ENCODE results near the gene APPBP2. TPM values are rescaled to one million over a fixed set of nuclear protein-coding genes. Genes with fewer than 3 reads are reported as not detected.

The APPBP2 gene
- total RNA-seq, 1 experiment from 2014 or later: 33.1 TPM

- H3K27ac Mint-ChIP-seq (ENCODE audit: low read depth, unreplicated experiment): no peak overlapping the region
- no peaks in the 10 kb centered on the region for H3K9me3 Mint-ChIP-seq (ENCODE audit: unreplicated experiment)
- CTCF ChIA-PET: interaction anchor here (0.7 to 1.7 kb wide), 3 partner anchors 30 to 46 kb away, joined by 3 to 7 read pairs (median 4); no protein-coding TSS in a partner anchor
- intact Hi-C loops (cut with micrococcal nuclease): no loop called here
- H3K4me1 Mint-ChIP-seq (ENCODE audit: insufficient read depth, unreplicated experiment): peaks cover 13% of the 10 kb centered on the region
- TF ChIP-seq, protein P1, sequence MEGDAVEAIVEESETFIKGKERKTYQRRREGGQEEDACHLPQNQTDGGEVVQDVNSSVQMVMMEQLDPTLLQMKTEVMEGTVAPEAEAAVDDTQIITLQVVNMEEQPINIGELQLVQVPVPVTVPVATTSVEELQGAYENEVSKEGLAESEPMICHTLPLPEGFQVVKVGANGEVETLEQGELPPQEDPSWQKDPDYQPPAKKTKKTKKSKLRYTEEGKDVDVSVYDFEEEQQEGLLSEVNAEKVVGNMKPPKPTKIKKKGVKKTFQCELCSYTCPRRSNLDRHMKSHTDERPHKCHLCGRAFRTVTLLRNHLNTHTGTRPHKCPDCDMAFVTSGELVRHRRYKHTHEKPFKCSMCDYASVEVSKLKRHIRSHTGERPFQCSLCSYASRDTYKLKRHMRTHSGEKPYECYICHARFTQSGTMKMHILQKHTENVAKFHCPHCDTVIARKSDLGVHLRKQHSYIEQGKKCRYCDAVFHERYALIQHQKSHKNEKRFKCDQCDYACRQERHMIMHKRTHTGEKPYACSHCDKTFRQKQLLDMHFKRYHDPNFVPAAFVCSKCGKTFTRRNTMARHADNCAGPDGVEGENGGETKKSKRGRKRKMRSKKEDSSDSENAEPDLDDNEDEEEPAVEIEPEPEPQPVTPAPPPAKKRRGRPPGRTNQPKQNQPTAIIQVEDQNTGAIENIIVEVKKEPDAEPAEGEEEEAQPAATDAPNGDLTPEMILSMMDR (IDR thresholded peaks at IDR 0.05; ENCODE audit: unreplicated experiment): no peak
- BruUV-seq (replicated peaks): no TSS peak
- POLR2A ChIA-PET: no interaction called here
- H3K4me3 Mint-ChIP-seq (ENCODE audit: unreplicated experiment): no peak overlapping the region
- H3K36me3 Mint-ChIP-seq (ENCODE audit: insufficient read depth, unreplicated experiment): no peaks in the 10 kb centered on the region
- no peak for DNase-seq (ENCODE audit: unreplicated experiment)
- no peaks in the 10 kb centered on the region for H3K27me3 Mint-ChIP-seq (ENCODE audit: insufficient read depth, unreplicated experiment)
These were observed 13.8 kb upstream of the APPBP2 start for GRCh38 chr17:60539807-60540206.

GRCh38 chr17:60538726-60539125 is 12.7 kb upstream of the APPBP2 start:
- H3K4me3 Mint-ChIP-seq (ENCODE audit: unreplicated experiment): no peak overlapping the region
- DNase-seq (ENCODE audit: unreplicated experiment): peak; percentile 76
- no TSS peak for BruUV-seq (replicated peaks)
- no peaks in the 10 kb centered on the region for H3K27me3 Mint-ChIP-seq (ENCODE audit: insufficient read depth, unreplicated experiment)
- CTCF ChIA-PET: interaction anchor here (0.6 to 0.7 kb wide), 4 partner anchors 28 to 1154 kb away, joined by 3 to 5 read pairs (median 4); no protein-coding TSS in a partner anchor
- H3K27ac Mint-ChIP-seq (ENCODE audit: low read depth, unreplicated experiment): no peak overlapping the region
- intact Hi-C loops (cut with micrococcal nuclease): no loop called here
- POLR2A ChIA-PET: interaction anchor here (0.6 kb wide), 1 partner anchor 15 kb away, joined by 4 read pairs; no protein-coding TSS in a partner anchor
- no peaks in the 10 kb centered on the region for H3K9me3 Mint-ChIP-seq (ENCODE audit: unreplicated experiment)
- H3K4me1 Mint-ChIP-seq (ENCODE audit: insufficient read depth, unreplicated experiment): peaks cover 19% of the 10 kb centered on the region
- H3K36me3 Mint-ChIP-seq (ENCODE audit: insufficient read depth, unreplicated experiment): no peaks in the 10 kb centered on the region
- TF ChIP-seq, protein P1 (IDR thresholded peaks at IDR 0.05; ENCODE audit: unreplicated experiment): no peak

- TF ChIP-seq, protein P1 (IDR thresholded peaks at IDR 0.05; ENCODE audit: unreplicated experiment): no peak
- H3K4me3 Mint-ChIP-seq (ENCODE audit: unreplicated experiment): no peak overlapping the region
- H3K4me1 Mint-ChIP-seq (ENCODE audit: insufficient read depth, unreplicated experiment): peaks cover 19% of the 10 kb centered on the region
- H3K27ac Mint-ChIP-seq (ENCODE audit: low read depth, unreplicated experiment): no peak overlapping the region
- H3K9me3 Mint-ChIP-seq (ENCODE audit: unreplicated experiment): no peaks in the 10 kb centered on the region
- ChIA-PET POLR2A (interaction anchor here (0.8 to 2.9 kb wide), 3 partner anchors 10 to 15 kb away, joined by 3 to 24 read pairs (median 3); partner anchors contain the start of gene APPBP2), CTCF (interaction anchor here (0.6 kb wide), 1 partner anchor 12 kb away, joined by 4 read pairs; no protein-coding TSS in a partner anchor)
- no peaks in the 10 kb centered on the region for H3K36me3 Mint-ChIP-seq (ENCODE audit: insufficient read depth, unreplicated experiment)
- H3K27me3 Mint-ChIP-seq (ENCODE audit: insufficient read depth, unreplicated experiment): no peaks in the 10 kb centered on the region
- intact Hi-C loops (cut with micrococcal nuclease): no loop called here
- BruUV-seq (replicated peaks): no TSS peak
- no peak for DNase-seq (ENCODE audit: unreplicated experiment)
These were observed 9.6 kb upstream of the APPBP2 start for GRCh38 chr17:60535382-60536279.

- no TSS peak for BruUV-seq (replicated peaks)
- no peak for DNase-seq (ENCODE audit: unreplicated experiment)
- H3K4me1 Mint-ChIP-seq (ENCODE audit: insufficient read depth, unreplicated experiment): peaks cover 24% of the 10 kb centered on the region
- TF ChIP-seq, protein P1 (IDR thresholded peaks at IDR 0.05; ENCODE audit: unreplicated experiment): no peak
- H3K4me3 Mint-ChIP-seq (ENCODE audit: unreplicated experiment): no peak overlapping the region
- no peaks in the 10 kb centered on the region for H3K27me3 Mint-ChIP-seq (ENCODE audit: insufficient read depth, unreplicated experiment)
- H3K9me3 Mint-ChIP-seq (ENCODE audit: unreplicated experiment): no peaks in the 10 kb centered on the region
- ChIA-PET POLR2A (interaction anchor here (2.9 kb wide), 1 partner anchor 9 kb away, joined by 24 read pairs; the partner anchor contains the start of gene APPBP2), CTCF (interaction anchor here (0.6 kb wide), 1 partner anchor 750 kb away, joined by 3 read pairs; no protein-coding TSS in a partner anchor)
- no peaks in the 10 kb centered on the region for H3K36me3 Mint-ChIP-seq (ENCODE audit: insufficient read depth, unreplicated experiment)
- intact Hi-C loops (cut with micrococcal nuclease): no loop called here
- no peak overlapping the region for H3K27ac Mint-ChIP-seq (ENCODE audit: low read depth, unreplicated experiment)
These were observed 8.6 kb upstream of the APPBP2 start for GRCh38 chr17:60534613-60535157.

Data from MCF 10A (cell line).